Epithelial cell of proximal tubule (primary cell): Measurements from ENCODE around the gene MAP3K8. TPM values are rescaled to one million over a fixed set of nuclear protein-coding genes. Genes with fewer than 3 reads are reported as not detected.

Experiments used
- DNase-seq: peaks from one replicate; pipeline ENCODE4 v3.0.0-alpha.2; 2011; ENCODE audit warnings: low read depth
- H3K4me3 ChIP-seq: 2 replicates; pipeline ENCODE4 v1.5.1; 2011; ENCODE audit warnings: low read depth, mild to moderate bottlenecking, low read length
- CTCF ChIP-seq: conservative IDR thresholded peaks from 2 replicates; pipeline ENCODE4 v1.5.1; 2012; ENCODE audit warnings: low read depth, mild to moderate bottlenecking, low read length
- total RNA-seq: library from RNA; depleted of rRNA; stranded (reverse); fragments of >200 nt; gene quantifications from 2 replicates; pipeline ENCODE4 v1.2.3, GENCODE V29; 2015

The MAP3K8 gene
- total RNA-seq, 1 donor from 2014 or later, result 4.2 TPM

DNA sequence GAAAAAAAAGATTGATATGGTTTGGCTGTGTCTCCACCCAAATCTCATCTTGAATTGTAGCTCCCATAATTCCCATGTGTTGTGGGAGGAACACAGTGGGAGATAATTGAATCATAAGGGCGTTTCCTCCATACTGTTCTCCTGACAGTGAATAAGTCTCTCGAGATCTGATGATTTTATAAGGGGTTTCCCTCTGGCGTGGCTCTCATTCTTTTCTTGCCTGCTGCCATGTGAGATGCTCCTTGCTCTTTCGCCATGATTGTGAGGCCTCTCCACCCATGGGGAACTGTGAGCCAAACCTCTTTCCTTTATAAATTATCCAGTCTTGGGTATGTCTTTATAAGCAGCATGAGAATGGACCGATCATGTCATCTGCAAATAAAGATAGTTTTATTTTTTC lies 29.4 kb upstream of the MAP3K8 start:
- no peak for TF ChIP-seq CTCF
- no peak overlapping the region for H3K4me3 ChIP-seq
- no peak for DNase-seq

- TF ChIP-seq CTCF, result no peak
- no peak overlapping the region for H3K4me3 ChIP-seq
- DNase-seq, result no peak
These were observed 22.7 kb upstream of the MAP3K8 start for GRCh38 chr10:30411263-30411662.

DNA sequence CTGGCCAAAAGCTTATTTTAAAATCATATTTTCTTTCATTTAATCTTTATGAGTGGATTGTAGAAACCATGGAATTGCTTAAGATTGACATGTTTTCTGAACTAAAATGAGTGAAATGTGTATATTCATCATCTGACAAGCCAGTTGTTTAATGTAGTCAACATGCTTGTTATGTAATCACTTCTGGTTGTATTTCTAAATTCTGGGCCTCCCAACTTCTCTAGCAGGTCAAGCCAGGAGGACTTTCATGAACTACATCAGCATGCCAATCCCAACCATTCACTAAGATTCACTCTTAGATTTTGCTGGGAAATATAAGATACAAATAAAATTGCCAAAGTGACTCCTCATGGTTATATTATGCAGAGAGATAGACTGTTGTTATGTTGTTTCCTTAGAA lies 21.1 kb upstream of the MAP3K8 start:
- no peak for DNase-seq
- no peak for TF ChIP-seq CTCF
- no peak overlapping the region for H3K4me3 ChIP-seq

DNA sequence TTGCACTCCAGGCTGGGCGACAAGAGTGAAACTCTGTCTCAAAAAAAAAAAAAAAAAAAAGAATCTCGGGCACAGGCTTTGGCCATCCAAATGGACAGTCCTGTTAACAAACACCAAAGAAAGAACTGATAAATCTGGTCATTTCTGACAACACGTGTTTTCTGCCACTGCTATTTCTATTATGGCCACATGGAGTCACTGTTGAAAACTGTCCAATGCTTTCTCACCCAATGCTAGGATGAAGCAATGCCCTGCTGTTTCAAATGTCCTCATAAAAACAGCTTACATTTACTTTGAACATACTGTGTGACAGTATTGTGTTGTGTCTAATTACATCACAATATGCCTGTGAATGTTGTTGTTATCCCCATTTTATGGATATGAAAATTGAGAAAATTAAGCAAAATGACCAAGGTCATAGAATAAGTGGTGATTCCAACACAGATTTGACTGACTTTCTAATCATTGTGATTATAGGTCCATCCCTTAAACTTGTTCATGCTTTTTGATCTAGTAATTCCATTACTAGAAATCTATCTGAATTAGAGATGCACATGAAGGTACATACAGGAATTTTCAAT lies 19.9 kb upstream of the MAP3K8 start:
- no peak for DNase-seq
- TF ChIP-seq CTCF, result peak; percentile 86
- H3K4me3 ChIP-seq, result no peak overlapping the region

DNA sequence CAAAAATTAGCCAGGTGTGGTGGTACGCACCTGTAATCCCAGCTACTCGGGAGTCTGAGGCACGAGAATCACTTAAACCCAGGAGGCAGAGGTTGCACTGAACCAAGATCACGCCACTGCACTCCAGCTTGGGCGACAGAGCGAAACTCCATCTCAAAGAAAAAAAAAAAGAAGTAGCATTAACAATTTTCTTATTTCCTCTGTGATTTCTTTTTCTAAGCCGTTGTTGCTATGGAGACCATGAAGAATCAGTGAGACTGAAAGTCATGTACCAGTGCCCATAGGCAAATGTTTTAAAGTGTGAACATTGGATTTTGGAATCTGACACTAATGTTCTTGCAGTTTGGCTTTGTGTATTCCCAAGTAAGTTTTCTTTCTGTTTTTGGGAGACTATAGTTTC lies 18.4 kb upstream of the MAP3K8 start:
- no peak overlapping the region for H3K4me3 ChIP-seq
- DNase-seq, result no peak
- TF ChIP-seq CTCF, result no peak

GRCh38 chr10:30417301-30417700 lies 16.7 kb upstream of the MAP3K8 start:
- no peak for TF ChIP-seq CTCF
- DNase-seq, result no peak
- H3K4me3 ChIP-seq, result no peak overlapping the region

- no peak overlapping the region for H3K4me3 ChIP-seq
- no peak for DNase-seq
- TF ChIP-seq CTCF, result no peak
These were observed 13.7 kb upstream of the MAP3K8 start for GRCh38 chr10:30420266-30420665.
